Measurements from ENCODE around the gene SATB1. TPM values are rescaled to one million over a fixed set of nuclear protein-coding genes. Genes with fewer than 3 reads are reported as not detected.

The SATB1 gene
- total and polyA plus RNA-seq, 8 donors, result 7.7 to 168 (median 54.5) TPM

DNA sequence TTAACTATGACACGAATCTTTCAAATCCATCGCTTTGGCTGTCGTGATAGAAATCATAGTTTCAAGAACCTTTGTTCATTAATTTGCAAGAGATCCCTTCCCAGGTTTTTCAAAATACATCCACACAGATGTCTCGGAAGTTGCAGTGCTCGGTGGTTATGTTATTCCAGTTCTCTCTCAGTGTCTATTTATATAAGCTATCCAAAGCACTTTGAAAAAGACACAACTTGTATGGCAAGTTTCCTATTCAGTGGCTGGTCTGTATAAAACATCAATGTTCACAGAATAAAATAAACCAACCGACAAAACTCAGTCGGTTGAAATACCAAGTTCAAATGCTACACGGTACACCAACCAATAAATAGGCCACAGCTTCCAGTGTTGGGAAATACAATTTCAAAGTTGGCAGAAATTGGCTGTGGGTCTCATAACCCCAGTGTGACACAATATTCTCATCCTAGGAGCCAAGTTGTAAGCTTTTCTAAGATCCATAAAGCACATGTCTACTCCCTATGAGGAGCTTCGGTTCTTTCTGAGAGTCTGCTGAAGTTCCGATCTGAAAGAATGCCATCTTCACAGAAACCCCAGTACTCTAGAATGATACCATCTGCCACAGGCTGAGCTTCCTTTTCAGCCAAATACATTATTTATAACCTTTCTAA, 23.7 kb downstream of the SATB1 start:
- Histone ChIP-seq H3K9me3 (no peaks in the 10 kb centered on the region), H3K4me1 (peaks cover 0 to 38% (median 10%) of the 10 kb centered on the region in 4 donors), H3K27me3 (no peaks in the 10 kb centered on the region), H3K36me3 (peaks cover 0 to 10% (median 4%) of the 10 kb centered on the region in 4 donors), H3K27ac (peak overlapping the region in 2 of 5 donors; percentile 25 to 36), H3K4me3 (no peak overlapping the region)
- TF ChIP-seq, protein P1, sequence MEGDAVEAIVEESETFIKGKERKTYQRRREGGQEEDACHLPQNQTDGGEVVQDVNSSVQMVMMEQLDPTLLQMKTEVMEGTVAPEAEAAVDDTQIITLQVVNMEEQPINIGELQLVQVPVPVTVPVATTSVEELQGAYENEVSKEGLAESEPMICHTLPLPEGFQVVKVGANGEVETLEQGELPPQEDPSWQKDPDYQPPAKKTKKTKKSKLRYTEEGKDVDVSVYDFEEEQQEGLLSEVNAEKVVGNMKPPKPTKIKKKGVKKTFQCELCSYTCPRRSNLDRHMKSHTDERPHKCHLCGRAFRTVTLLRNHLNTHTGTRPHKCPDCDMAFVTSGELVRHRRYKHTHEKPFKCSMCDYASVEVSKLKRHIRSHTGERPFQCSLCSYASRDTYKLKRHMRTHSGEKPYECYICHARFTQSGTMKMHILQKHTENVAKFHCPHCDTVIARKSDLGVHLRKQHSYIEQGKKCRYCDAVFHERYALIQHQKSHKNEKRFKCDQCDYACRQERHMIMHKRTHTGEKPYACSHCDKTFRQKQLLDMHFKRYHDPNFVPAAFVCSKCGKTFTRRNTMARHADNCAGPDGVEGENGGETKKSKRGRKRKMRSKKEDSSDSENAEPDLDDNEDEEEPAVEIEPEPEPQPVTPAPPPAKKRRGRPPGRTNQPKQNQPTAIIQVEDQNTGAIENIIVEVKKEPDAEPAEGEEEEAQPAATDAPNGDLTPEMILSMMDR (IDR thresholded peaks at IDR 0.05), result no peak
- TF ChIP-seq POLR2AphosphoS5 (IDR thresholded peaks at IDR 0.05), result peak in 1 of 3 donors; percentile 16
- no peak for TF ChIP-seq POLR2A (IDR thresholded peaks at IDR 0.05)
- DNase-seq, result no peak
- 68 to 85% (median 75%) methylated on average over 10 of the region's 10 CpGs for WGBS, 5 donors
- intact Hi-C loops (cut with DNase I; ENCODE audit: low total_unique reads), result no loop called here

DNA sequence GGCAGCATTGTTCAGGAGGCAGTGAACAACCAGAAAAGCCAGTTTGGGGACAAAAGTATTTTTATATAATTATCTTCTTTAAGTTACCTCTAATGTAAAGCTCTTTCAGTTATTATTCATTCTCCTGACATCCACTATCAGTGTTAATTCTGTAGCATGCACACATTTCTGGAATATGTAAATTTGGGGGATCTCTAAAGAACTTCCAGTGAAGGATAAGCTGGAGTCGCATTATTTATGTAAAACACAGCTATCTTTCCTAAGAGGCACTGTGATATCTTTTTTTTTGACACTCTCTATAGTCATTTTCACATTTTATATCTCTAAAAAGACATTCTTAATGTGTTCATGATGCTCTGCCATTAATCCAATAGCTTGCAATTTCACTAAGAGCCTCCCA, 26.7 kb downstream of the SATB1 start:
- Histone ChIP-seq H3K9me3 (no peaks in the 10 kb centered on the region), H3K4me1 (peaks cover 0 to 27% (median 7%) of the 10 kb centered on the region in 4 donors), H3K36me3 (peaks cover 0 to 35% (median 28%) of the 10 kb centered on the region in 4 donors), H3K27ac (no peak overlapping the region), H3K4me3 (no peak overlapping the region), H3K27me3 (no peaks in the 10 kb centered on the region)
- no peak for DNase-seq
- TF ChIP-seq POLR2AphosphoS5 (IDR thresholded peaks at IDR 0.05), result no peak
- TF ChIP-seq EP300 (IDR thresholded peaks at IDR 0.05), result no peak
- TF ChIP-seq, protein P1 (IDR thresholded peaks at IDR 0.05), result no peak
- no peak for TF ChIP-seq POLR2A (IDR thresholded peaks at IDR 0.05)
- intact Hi-C loops (cut with DNase I; ENCODE audit: low total_unique reads), result no loop called here
- 91 to 100% (median 95%) methylated on average over 1 of the region's 1 CpG for WGBS, 5 donors

DNA sequence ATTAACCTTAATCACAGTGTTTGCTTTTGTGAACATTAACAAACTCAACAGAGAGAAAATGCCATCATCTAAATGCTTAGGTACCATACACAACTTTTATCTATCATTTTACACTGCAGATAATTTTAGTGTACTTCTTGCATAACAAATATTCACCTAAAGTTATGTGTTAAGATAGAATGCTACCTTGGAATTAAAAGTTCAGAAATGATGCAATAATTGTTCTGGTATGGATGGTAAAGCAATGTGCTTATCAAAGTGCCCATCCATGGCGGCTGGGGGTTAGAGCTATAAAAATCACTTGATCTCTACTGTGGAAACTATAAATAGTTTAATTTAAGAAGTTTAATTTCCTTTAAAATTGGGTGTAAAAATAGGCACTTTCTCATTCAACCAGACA, 28.7 kb downstream of the SATB1 start:
- 0 to 100% (median 0%) methylated on average over 1 of the region's 1 CpG for WGBS, 5 donors
- intact Hi-C loops (cut with DNase I; ENCODE audit: low total_unique reads), result no loop called here
- TF ChIP-seq POLR2AphosphoS5 (IDR thresholded peaks at IDR 0.05), result no peak
- TF ChIP-seq EP300 (IDR thresholded peaks at IDR 0.05), result no peak
- TF ChIP-seq, protein P1 (IDR thresholded peaks at IDR 0.05), result no peak
- TF ChIP-seq POLR2A (IDR thresholded peaks at IDR 0.05), result no peak

DNA sequence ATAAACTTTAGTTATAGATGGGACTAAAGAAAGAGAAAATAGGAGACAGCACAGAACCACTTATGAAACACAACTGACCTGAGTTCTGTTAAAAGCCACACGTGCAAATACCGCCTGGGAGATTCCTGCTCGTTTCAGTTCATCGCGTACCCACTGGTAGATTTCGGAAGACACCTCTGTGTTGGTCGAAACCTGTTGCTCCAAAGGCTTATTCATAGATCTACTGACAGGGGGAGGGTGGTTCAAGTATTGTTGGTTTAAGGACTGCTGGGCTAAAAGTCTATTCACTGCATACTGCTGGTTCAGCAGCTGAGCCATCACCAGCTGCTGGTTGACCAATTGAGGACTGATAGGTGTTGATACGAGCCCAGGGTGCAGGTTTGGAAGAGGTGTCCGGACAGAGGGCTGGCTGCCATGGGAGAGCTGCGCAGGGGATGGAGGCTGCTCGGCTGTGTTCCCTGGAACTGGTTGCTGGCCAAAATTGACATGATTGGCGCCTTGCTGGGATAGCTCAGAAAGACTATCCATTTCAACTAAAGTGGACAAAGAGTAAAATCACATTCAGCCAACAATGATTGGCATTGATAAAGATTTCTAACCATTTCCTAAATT, 30.6 kb downstream of the SATB1 start:
- Histone ChIP-seq H3K27me3 (no peaks in the 10 kb centered on the region), H3K4me3 (no peak overlapping the region), H3K36me3 (peaks cover 0 to 44% (median 30%) of the 10 kb centered on the region in 4 donors), H3K9me3 (no peaks in the 10 kb centered on the region), H3K27ac (no peak overlapping the region), H3K4me1 (no peaks in the 10 kb centered on the region)
- no peak for DNase-seq
- 93 to 96% (median 95%) methylated on average over 12 of the region's 12 CpGs for WGBS, 5 donors
- intact Hi-C loops (cut with DNase I; ENCODE audit: low total_unique reads), result no loop called here
- TF ChIP-seq, protein P1 (IDR thresholded peaks at IDR 0.05), result no peak
- TF ChIP-seq EP300 (IDR thresholded peaks at IDR 0.05), result no peak
- no peak for TF ChIP-seq POLR2A (IDR thresholded peaks at IDR 0.05)
- no peak for TF ChIP-seq POLR2AphosphoS5 (IDR thresholded peaks at IDR 0.05)

More for the DNA sequence above, 28.7 kb downstream of the SATB1 start:
- no peaks in the 10 kb centered on the region for H3K27me3 ChIP-seq
- H3K27ac ChIP-seq, result no peak overlapping the region
- no peaks in the 10 kb centered on the region for H3K9me3 ChIP-seq
- peaks cover 0 to 7% (median 0%) of the 10 kb centered on the region in 4 donors for H3K4me1 ChIP-seq
- H3K36me3 ChIP-seq, result peaks cover 0 to 44% (median 30%) of the 10 kb centered on the region in 4 donors
- H3K4me3 ChIP-seq, result no peak overlapping the region
- DNase-seq, result no peak
